Calu3 (cell line): Measurements from ENCODE around the gene LCAT. TPM values are rescaled to one million over a fixed set of nuclear protein-coding genes. Genes with fewer than 3 reads are reported as not detected.

ENCODE experiments used
- BruUV-seq: library from RNA; stranded (reverse); fragments of 400-500 nt; replicated peaks from 2 replicates; lab custom pipeline; 2021; lab: Mats Ljungman, UMichigan
- CTCF ChIA-PET: fragments of 300-600 bp; sonication (Branson Sonifier 250); formaldehyde crosslinking; loops from one replicate; lab custom pipeline; 2022; ENCODE audit warnings: antibody characterized with exemption; lab: Charles Lee
- DNase-seq: peaks from one replicate; pipeline ENCODE4 v3.0.0; 2022
- H3K27ac Mint-ChIP-seq: one replicate; pipeline ENCODE4 v1.8.0; 2022; ENCODE audit warnings: mixed read lengths; ENCODE audit not compliant: unreplicated experiment
- H3K27me3 Mint-ChIP-seq: one replicate; pipeline ENCODE4 v1.8.0; 2022; ENCODE audit warnings: mixed read lengths; ENCODE audit not compliant: unreplicated experiment
- H3K36me3 Mint-ChIP-seq: one replicate; pipeline ENCODE4 v1.8.0; 2022; ENCODE audit warnings: mild to moderate bottlenecking, moderate library complexity, mixed read lengths; ENCODE audit not compliant: insufficient read depth, unreplicated experiment
- H3K4me1 Mint-ChIP-seq: one replicate; pipeline ENCODE4 v1.8.0; 2022; ENCODE audit warnings: mild to moderate bottlenecking, low read depth, mixed read lengths; ENCODE audit not compliant: unreplicated experiment
- H3K4me3 Mint-ChIP-seq: one replicate; pipeline ENCODE4 v1.8.0; 2022; ENCODE audit warnings: mild to moderate bottlenecking, low read depth, moderate library complexity, mixed read lengths; ENCODE audit not compliant: unreplicated experiment
- H3K9me3 Mint-ChIP-seq: one replicate; pipeline ENCODE4 v1.8.0; 2022; ENCODE audit warnings: low read depth, mixed read lengths; ENCODE audit not compliant: unreplicated experiment
- CTCF ChIP-seq: fragments of 200-600 bp; IDR thresholded peaks from one replicate; pipeline ENCODE4 v1.8.0; 2022; ENCODE audit warnings: antibody characterized with exemption; ENCODE audit not compliant: unreplicated experiment
- intact Hi-C: fragments of 100-400 bp; cut with micrococcal nuclease; formaldehyde crosslinking; loops from one replicate; pipeline ENCODE4 v1.10.0; 2022; ENCODE audit not compliant: unreplicated experiment
- total RNA-seq: library from RNA; stranded (reverse); gene quantifications from 2 replicates; pipeline ENCODE4 v1.2.3, GENCODE V29; 2022

Gene LCAT
- total RNA-seq, 1 experiment from 2014 or later, result 14.7 TPM

DNA sequence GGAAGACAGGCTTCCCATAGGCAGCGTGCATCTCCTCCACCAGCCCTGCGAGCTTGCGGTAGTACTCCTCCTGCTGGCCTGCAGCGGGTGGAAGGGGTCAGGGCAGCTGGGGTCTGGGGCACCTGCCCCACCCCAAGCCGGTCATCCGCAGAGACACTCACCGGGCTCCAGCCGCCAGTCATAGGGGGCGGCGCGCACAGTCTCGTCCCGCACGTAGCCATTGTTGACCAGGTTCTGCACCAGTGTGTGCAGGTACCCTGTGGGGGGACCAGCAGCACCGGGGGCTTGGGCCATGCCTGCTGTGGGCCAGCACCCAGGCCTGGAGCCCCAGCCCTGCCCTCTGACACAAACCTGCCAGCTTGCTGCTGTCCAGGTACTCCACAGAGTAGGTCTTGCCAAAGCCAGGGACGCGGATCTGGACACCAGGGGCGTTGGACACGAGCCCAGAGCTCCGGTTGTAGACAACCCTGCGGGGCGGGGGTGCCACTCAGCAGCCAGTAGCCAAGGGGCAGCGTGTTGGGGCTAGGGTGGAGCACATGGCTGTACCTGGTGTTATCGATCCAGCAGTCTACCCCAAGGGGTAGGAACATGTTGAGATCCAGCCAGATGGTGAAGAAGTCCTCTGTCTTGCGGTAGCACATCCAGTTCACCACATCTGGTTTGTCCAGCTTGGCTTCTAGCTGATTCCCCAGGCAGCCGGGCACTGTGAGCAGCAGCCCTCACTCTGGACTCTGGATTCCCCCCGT lies 1.2 kb downstream of the LCAT start:
- no peak for TF ChIP-seq CTCF
- Mint-ChIP-seq H3K27ac (peak overlapping the region; percentile 55), H3K4me1 (peaks cover under 1% of the 10 kb centered on the region), H3K36me3 (peaks cover 64% of the 10 kb centered on the region), H3K4me3 (no peak overlapping the region), H3K27me3 (no peaks in the 10 kb centered on the region), H3K9me3 (no peaks in the 10 kb centered on the region)
- intact Hi-C loops, result no loop called here
- BruUV-seq, result no TSS peak
- CTCF ChIA-PET, result interaction anchor here (0.5 to 0.8 kb wide), 3 partner anchors 51 to 126 kb away, joined by 3 to 12 read pairs (median 3); no protein-coding TSS in a partner anchor
- DNase-seq, result no peak

GRCh38 chr16:67942200-67942509 lies 1.8 kb downstream of the LCAT start:
- TF ChIP-seq CTCF, result peak; percentile 76
- Mint-ChIP-seq H3K27ac (peak overlapping the region; percentile 55), H3K4me3 (no peak overlapping the region), H3K9me3 (no peaks in the 10 kb centered on the region), H3K36me3 (peaks cover 65% of the 10 kb centered on the region), H3K27me3 (no peaks in the 10 kb centered on the region), H3K4me1 (peaks cover 6% of the 10 kb centered on the region)
- intact Hi-C loops, result no loop called here
- CTCF ChIA-PET, result interaction anchor here (0.5 to 0.8 kb wide), 3 partner anchors 52 to 126 kb away, joined by 3 to 12 read pairs (median 3); no protein-coding TSS in a partner anchor
- DNase-seq, result peak; percentile 59
- BruUV-seq, result no TSS peak

DNA sequence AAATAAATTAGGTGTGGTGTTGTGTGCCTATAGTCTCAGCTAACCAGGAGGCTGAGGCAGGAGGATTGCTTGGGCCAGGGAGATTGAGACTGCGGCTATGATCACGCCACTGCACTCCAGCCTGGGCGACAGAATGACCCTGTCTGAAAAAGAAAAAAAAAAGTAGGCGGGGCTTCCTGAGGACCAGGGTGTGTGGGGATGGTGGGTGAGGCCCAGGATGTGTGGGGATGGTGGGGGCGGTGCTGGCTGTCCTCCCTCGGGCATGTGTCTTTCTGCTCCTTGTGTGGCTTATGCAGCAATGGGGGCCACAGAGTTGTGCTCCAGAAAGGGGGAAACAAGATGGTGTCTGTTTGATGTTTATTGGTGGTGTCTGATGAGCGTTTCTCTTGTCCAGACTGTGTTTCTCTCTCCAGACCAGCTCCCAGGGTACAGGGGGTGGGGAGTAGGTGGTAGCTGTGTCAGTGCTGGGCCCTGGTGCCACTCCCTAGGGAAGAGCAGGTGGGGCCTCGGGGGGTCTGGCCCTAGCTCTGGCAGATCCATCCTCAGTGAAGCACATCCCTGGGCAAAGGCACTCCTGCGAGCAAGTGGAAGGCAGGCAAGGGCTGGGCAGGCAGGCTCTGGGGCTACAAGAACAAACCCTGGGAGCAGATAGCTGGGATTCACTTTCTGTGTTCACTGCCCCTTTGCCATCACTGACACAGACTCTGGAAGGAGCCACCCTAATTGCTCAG lies 2.3 kb downstream of the LCAT start:
- TF ChIP-seq CTCF, result no peak
- H3K27me3 Mint-ChIP-seq, result no peaks in the 10 kb centered on the region
- no peak for DNase-seq
- no TSS peak for BruUV-seq
- intact Hi-C loops, result no loop called here
- CTCF ChIA-PET, result interaction anchor here (0.6 to 1.2 kb wide), 2 partner anchors 8 to 316 kb away, joined by 3 to 4 read pairs; no protein-coding TSS in a partner anchor
- H3K36me3 Mint-ChIP-seq, result peaks cover 65% of the 10 kb centered on the region
- H3K27ac Mint-ChIP-seq, result peak overlapping the region; percentile 55
- H3K4me1 Mint-ChIP-seq, result peaks cover 11% of the 10 kb centered on the region
- no peak overlapping the region for H3K4me3 Mint-ChIP-seq
- no peaks in the 10 kb centered on the region for H3K9me3 Mint-ChIP-seq

- Mint-ChIP-seq H3K4me1 (peaks cover 12% of the 10 kb centered on the region), H3K36me3 (peaks cover 67% of the 10 kb centered on the region), H3K27ac (no peak overlapping the region), H3K9me3 (no peaks in the 10 kb centered on the region), H3K27me3 (no peaks in the 10 kb centered on the region), H3K4me3 (no peak overlapping the region)
- no peak for DNase-seq
- intact Hi-C loops, result no loop called here
- no peak for TF ChIP-seq CTCF
- CTCF ChIA-PET, result interaction anchor here (1.2 kb wide), 1 partner anchor 9 kb away, joined by 4 read pairs; no protein-coding TSS in a partner anchor
- BruUV-seq, result no TSS peak
Measured at GRCh38 chr16:67940446-67941089, 3.4 kb downstream of the LCAT start.
